ENCODE results near the gene NPAS2. TPM values are rescaled to one million over a fixed set of nuclear protein-coding genes. Genes with fewer than 3 reads are reported as not detected.

Gene NPAS2
- total RNA-seq, 1 experiment from 2014 or later = 142 TPM

DNA sequence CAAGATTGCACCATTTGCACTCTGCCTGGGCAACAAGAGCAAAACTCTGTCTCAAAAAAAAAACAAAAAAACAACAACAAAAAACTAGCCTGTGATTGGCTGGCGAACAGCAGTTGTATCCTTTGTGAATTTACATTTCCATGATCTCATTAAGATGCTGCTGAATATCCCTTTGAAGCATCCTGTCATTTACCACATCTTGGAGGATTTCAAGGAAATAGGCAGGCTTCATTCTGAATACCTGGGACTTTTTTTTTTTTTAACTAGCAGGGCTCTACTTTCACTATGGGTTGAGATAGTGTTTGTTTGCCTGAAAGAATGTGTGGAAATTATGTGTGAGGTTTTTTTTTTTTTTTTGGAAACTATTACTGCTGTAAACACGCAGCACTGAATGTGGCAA is 132.6 kb downstream of the NPAS2 start:
- Mint-ChIP-seq H3K27ac (ENCODE audit: unreplicated experiment) (no peak overlapping the region), H3K36me3 (ENCODE audit: insufficient read depth, unreplicated experiment) (peaks cover 37% of the 10 kb centered on the region), H3K27me3 (ENCODE audit: unreplicated experiment) (no peaks in the 10 kb centered on the region), H3K4me1 (ENCODE audit: low read depth, unreplicated experiment) (no peaks in the 10 kb centered on the region), H3K4me3 (ENCODE audit: low read depth, unreplicated experiment) (no peak overlapping the region), H3K9me3 (ENCODE audit: low read depth, unreplicated experiment) (no peaks in the 10 kb centered on the region)
- intact Hi-C loops (cut with micrococcal nuclease; ENCODE audit: unreplicated experiment) = no loop called here
- TF ChIP-seq, protein P1, sequence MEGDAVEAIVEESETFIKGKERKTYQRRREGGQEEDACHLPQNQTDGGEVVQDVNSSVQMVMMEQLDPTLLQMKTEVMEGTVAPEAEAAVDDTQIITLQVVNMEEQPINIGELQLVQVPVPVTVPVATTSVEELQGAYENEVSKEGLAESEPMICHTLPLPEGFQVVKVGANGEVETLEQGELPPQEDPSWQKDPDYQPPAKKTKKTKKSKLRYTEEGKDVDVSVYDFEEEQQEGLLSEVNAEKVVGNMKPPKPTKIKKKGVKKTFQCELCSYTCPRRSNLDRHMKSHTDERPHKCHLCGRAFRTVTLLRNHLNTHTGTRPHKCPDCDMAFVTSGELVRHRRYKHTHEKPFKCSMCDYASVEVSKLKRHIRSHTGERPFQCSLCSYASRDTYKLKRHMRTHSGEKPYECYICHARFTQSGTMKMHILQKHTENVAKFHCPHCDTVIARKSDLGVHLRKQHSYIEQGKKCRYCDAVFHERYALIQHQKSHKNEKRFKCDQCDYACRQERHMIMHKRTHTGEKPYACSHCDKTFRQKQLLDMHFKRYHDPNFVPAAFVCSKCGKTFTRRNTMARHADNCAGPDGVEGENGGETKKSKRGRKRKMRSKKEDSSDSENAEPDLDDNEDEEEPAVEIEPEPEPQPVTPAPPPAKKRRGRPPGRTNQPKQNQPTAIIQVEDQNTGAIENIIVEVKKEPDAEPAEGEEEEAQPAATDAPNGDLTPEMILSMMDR (IDR thresholded peaks at IDR 0.05; ENCODE audit: unreplicated experiment) = no peak
- BruUV-seq (replicated peaks) = no TSS peak
- no peak for DNase-seq
- CTCF ChIA-PET = no interaction called here

DNA sequence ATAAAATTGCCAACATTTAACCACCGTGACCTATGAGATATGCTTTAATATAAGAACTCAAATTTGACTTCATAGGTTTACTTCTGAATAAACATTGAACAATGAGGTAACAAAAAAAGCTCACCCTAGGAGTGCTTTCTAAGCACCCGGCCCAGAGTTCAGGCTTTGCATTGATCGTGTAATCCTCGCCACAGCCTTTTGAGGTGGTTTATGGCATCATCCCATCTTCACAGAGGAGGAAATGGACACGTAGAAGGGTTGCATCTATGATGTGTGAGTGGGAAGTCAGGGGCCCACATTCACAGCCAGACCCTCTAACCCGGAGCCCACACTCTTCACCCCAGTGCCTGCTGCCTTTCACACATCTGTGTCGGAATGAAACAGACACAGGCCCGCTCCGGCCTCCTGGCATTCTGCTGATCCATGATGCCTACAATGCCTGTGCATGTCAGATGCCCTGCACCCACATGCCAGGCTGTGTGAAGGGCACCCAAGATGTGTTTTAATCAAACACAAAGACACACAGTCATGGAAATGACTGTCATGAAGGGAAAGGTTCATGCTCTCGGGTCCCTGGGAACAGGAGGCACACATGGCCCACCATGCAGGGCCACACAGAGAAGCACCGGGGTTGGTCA is 133.6 kb downstream of the NPAS2 start:
- H3K4me3 Mint-ChIP-seq (ENCODE audit: low read depth, unreplicated experiment) = no peak overlapping the region
- intact Hi-C loops (cut with micrococcal nuclease; ENCODE audit: unreplicated experiment) = no loop called here
- TF ChIP-seq, protein P1 (IDR thresholded peaks at IDR 0.05; ENCODE audit: unreplicated experiment) = no peak
- no peak for DNase-seq
- H3K36me3 Mint-ChIP-seq (ENCODE audit: insufficient read depth, unreplicated experiment) = peaks cover 37% of the 10 kb centered on the region
- no peaks in the 10 kb centered on the region for H3K4me1 Mint-ChIP-seq (ENCODE audit: low read depth, unreplicated experiment)
- no peak overlapping the region for H3K27ac Mint-ChIP-seq (ENCODE audit: unreplicated experiment)
- H3K9me3 Mint-ChIP-seq (ENCODE audit: low read depth, unreplicated experiment) = no peaks in the 10 kb centered on the region
- H3K27me3 Mint-ChIP-seq (ENCODE audit: unreplicated experiment) = no peaks in the 10 kb centered on the region
- CTCF ChIA-PET = no interaction called here
- no TSS peak for BruUV-seq (replicated peaks)

DNA sequence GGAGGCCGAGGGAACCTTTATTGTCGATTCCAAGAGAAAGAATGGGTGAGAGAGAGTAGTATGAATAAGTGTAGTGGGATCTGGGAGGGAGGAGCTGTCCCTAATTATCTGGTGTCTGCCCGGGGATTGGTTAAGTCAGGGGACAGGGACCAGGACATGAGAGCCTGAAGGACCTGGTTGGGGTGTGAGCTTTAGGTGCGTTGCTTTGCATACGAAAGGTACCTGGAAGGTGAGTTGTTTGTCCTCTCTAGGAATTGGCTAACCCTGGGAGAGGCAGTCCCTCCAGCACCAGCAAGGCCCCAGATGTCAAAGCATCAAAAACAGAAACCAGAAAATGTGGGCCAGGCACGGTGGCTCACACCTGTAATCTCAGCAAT is 134.1 kb downstream of the NPAS2 start:
- no peak overlapping the region for H3K4me3 Mint-ChIP-seq (ENCODE audit: low read depth, unreplicated experiment)
- no peak overlapping the region for H3K27ac Mint-ChIP-seq (ENCODE audit: unreplicated experiment)
- no peaks in the 10 kb centered on the region for H3K9me3 Mint-ChIP-seq (ENCODE audit: low read depth, unreplicated experiment)
- peaks cover 37% of the 10 kb centered on the region for H3K36me3 Mint-ChIP-seq (ENCODE audit: insufficient read depth, unreplicated experiment)
- intact Hi-C loops (cut with micrococcal nuclease; ENCODE audit: unreplicated experiment) = no loop called here
- TF ChIP-seq, protein P1 (IDR thresholded peaks at IDR 0.05; ENCODE audit: unreplicated experiment) = no peak
- H3K4me1 Mint-ChIP-seq (ENCODE audit: low read depth, unreplicated experiment) = no peaks in the 10 kb centered on the region
- no TSS peak for BruUV-seq (replicated peaks)
- CTCF ChIA-PET = interaction anchor here (0.7 kb wide), 1 partner anchor 374 kb away, joined by 5 read pairs; no protein-coding TSS in a partner anchor
- DNase-seq = no peak
- H3K27me3 Mint-ChIP-seq (ENCODE audit: unreplicated experiment) = no peaks in the 10 kb centered on the region

DNA sequence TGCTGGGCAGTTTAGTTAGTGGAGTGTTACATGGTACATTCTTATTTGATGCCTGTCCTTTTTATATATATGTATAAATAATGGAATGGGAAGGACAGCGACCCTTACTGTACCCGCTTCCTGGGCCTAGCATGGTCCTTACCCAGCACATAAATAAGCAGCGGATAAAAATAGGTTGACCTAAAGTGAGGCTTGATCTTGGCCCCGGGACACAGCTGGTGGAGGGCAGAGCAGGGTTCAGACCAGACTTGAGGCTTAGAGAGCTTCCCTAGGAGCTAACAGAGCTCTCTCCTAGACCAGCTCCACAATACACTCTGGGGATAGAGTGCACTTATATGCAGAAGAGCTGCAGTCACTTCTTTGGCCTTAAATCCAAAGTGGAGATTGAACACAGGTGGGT is 135.3 kb downstream of the NPAS2 start:
- Mint-ChIP-seq H3K9me3 (ENCODE audit: low read depth, unreplicated experiment) (no peaks in the 10 kb centered on the region), H3K4me1 (ENCODE audit: low read depth, unreplicated experiment) (no peaks in the 10 kb centered on the region), H3K27me3 (ENCODE audit: unreplicated experiment) (no peaks in the 10 kb centered on the region), H3K4me3 (ENCODE audit: low read depth, unreplicated experiment) (no peak overlapping the region), H3K27ac (ENCODE audit: unreplicated experiment) (no peak overlapping the region), H3K36me3 (ENCODE audit: insufficient read depth, unreplicated experiment) (peaks cover 37% of the 10 kb centered on the region)
- intact Hi-C loops (cut with micrococcal nuclease; ENCODE audit: unreplicated experiment) = no loop called here
- CTCF ChIA-PET = no interaction called here
- TF ChIP-seq, protein P1 (IDR thresholded peaks at IDR 0.05; ENCODE audit: unreplicated experiment) = no peak
- DNase-seq = no peak
- no TSS peak for BruUV-seq (replicated peaks)
